Activated T-cell treated with anti-CD3 and anti-CD28 coated beads, Interleukin-2, amount 50 U/mL, for 4 hours (primary cell): ENCODE data around the gene GNA12. TPM values are rescaled to one million over a fixed set of nuclear protein-coding genes. Genes with fewer than 3 reads are reported as not detected.

Source experiments
- ATAC-seq, 2 donors: fragments of 200-7000 bp; cut with Tn5 transposase; one replicate each; pipeline ENCODE4 v1.10.0; 2021
- DNase-seq: peaks from one replicate; pipeline ENCODE4 v3.0.0-alpha.2; 2020
- H3K27me3 Mint-ChIP-seq: one replicate; pipeline ENCODE4 v1.8.0; 2021; ENCODE audit warnings: low read depth, mixed read lengths
- H3K36me3 Mint-ChIP-seq: one replicate; pipeline ENCODE4 v1.8.0; 2022; ENCODE audit warnings: mixed read lengths; ENCODE audit not compliant: insufficient read depth
- H3K4me1 Mint-ChIP-seq: one replicate; pipeline ENCODE4 v1.8.0; 2021; ENCODE audit warnings: low read depth, mixed read lengths
- H3K4me3 Mint-ChIP-seq: one replicate; pipeline ENCODE4 v1.8.0; 2021; ENCODE audit warnings: mild to moderate bottlenecking, moderate library complexity, mixed read lengths
- H3K9me3 Mint-ChIP-seq: one replicate; pipeline ENCODE4 v1.8.0; 2021; ENCODE audit warnings: mixed read lengths
- total RNA-seq, 3 donors: library from RNA; stranded (reverse); gene quantifications; one replicate each; pipeline ENCODE4 v1.2.1, GENCODE V29; 2021

Gene GNA12
- total RNA-seq, 3 donors from 2014 or later, result 23.7 to 25.7 (median 25.0) TPM

GRCh38 chr7:2811476-2812113, 32.5 kb downstream of the GNA12 start:
- no peak for ATAC-seq
- no peak overlapping the region for H3K4me3 Mint-ChIP-seq
- no peak for DNase-seq
- peaks cover 14% of the 10 kb centered on the region for H3K36me3 Mint-ChIP-seq
- H3K4me1 Mint-ChIP-seq, result peaks cover 3% of the 10 kb centered on the region
- no peaks in the 10 kb centered on the region for H3K27me3 Mint-ChIP-seq
- no peaks in the 10 kb centered on the region for H3K9me3 Mint-ChIP-seq

DNA sequence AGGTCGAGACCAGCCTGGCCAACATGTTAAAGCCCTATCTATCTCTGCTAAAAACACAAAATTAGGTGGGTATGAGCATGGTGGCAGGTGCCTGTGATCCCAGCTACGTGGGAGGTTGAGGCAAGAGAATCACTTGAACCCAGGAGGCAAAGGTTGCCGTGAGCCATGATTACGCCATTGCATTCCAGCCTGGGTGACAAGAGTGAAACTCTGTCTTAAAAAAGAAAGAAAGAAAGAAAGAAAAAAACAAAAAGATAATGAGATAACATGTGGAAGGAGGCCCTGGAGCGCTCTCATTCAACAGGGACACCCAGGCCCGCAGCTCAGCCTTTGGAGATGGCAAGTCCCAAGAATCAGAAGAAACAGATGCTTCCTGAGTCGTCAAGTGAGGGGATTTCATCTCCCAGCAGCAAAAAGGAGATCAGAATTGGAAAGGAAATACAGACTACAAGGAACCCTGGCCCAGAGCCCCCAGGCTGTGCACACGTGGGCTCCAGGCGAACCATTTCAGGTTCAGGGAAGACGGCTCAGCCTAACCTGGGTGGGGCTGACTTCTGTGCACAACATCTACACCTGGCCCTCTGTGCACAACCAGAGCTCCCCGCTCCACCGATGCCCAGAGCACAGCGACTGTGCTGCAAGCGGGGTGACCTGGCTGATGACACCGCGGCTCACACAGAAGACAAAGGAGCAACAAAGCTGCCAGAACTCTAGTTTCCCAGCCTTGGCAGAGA, 33.3 kb downstream of the GNA12 start:
- no peak for ATAC-seq

DNA sequence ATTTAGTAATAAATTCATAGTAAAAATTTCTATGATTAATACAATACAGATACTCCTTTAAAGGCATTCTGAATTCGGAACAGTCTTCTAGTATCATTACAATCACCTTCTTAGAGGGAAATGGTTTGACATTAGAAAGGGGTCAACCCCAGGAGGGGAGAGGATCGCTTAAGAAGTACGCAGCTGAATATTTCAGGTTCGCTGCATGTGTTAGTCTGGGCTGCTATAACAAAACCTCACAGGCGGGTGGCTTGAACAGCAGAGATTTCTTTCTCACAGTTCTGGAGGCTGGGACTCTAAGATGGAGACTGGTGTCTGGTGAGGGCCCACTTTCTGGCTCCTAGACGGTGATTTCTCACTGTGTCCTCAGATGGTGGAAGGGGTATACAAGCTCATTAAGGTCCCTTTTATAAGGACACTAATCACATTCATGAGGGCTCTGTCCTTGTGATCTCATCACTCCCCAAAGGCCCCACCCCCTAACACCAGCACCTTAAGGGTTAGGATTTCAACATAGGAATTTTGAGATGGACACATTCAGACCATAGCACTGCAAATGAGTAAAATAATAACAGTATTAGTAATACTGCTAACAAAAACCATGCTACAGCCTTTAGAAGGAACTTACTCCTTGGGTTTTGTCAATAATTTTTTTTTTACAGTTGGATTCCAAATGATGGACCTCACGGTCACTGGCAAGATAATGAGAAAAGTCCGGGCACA, 34.0 kb downstream of the GNA12 start:
- Mint-ChIP-seq H3K36me3 (peaks cover 11% of the 10 kb centered on the region), H3K4me1 (peaks cover 3% of the 10 kb centered on the region), H3K9me3 (no peaks in the 10 kb centered on the region), H3K27me3 (no peaks in the 10 kb centered on the region), H3K4me3 (no peak overlapping the region)
- DNase-seq, result no peak
- ATAC-seq, result no peak

More for the DNA sequence above, 33.3 kb downstream of the GNA12 start:
- H3K4me1 Mint-ChIP-seq, result peaks cover 3% of the 10 kb centered on the region
- DNase-seq, result no peak
- H3K27me3 Mint-ChIP-seq, result no peaks in the 10 kb centered on the region
- H3K4me3 Mint-ChIP-seq, result no peak overlapping the region
- peaks cover 14% of the 10 kb centered on the region for H3K36me3 Mint-ChIP-seq
- no peaks in the 10 kb centered on the region for H3K9me3 Mint-ChIP-seq

GRCh38 chr7:2808891-2809665, 35.0 kb downstream of the GNA12 start:
- Mint-ChIP-seq H3K4me3 (no peak overlapping the region), H3K9me3 (no peaks in the 10 kb centered on the region), H3K4me1 (peaks cover 1% of the 10 kb centered on the region), H3K36me3 (peaks cover 10% of the 10 kb centered on the region), H3K27me3 (no peaks in the 10 kb centered on the region)
- no peak for DNase-seq
- no peak for ATAC-seq

DNA sequence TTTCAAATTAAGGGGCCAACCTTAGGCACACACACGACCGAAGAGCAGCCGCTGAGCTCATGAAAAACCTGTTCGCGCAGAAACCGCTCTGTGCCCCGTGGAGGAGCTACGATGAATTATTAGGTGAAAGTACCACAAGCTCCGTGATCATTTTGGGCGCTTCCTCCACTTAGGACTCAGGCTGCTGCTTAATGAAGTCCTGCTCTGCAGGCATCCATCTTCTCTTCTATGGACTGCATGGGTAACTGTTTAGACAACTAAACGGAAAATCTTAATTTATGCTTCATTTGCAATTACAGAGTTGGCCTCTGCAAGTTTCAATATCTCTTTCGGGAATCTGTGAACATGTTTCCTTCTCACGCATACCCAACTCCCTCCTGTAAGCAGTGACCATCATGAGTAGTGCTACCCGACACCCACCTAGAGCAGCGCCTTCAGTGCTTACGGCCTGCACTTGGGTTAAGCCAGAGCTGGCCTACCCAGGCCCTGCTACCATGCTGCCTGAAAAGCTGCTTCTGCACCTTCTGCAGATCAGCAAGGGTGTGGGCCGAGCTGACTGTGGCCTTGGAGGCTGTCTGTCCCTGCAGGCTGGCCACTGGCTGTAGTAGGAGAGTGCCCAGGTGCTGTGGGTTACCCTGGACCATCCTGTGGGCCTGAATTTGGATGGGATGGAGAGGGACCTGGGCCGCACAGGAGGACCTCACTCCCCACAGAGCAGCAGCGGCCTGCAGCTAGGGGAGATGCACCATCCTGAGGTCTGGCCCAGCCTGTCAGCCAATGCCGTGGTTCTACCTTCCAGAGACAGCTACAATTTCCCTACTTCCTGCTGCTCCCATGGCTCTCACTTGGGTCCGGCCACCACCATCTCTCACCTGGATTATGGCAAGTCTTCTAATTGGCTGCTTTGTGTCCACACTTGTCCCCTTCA, 36.0 kb downstream of the GNA12 start:
- H3K36me3 Mint-ChIP-seq, result peaks cover 5% of the 10 kb centered on the region
- peaks cover 7% of the 10 kb centered on the region for H3K4me1 Mint-ChIP-seq
- H3K27me3 Mint-ChIP-seq, result no peaks in the 10 kb centered on the region
- no peaks in the 10 kb centered on the region for H3K9me3 Mint-ChIP-seq
- DNase-seq (no peak), ATAC-seq (no peak)
- H3K4me3 Mint-ChIP-seq, result no peak overlapping the region

DNA sequence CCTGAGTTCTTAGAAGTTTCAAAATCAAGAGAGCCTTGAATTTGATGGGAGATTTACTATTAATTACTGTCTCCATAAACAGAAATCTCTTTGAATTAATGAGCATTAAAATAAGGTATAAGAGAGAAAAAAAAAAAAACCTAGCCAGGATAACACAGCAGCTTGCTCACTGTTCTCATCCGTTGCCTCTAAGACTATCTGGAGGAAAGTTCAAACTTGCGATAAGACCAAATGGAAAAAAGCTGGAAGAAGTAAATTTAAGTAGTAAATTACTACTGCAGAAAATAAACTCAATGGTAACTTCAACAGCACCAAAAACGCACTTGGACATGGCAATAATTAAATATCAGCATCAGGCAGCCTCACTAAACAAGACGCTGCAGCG, 36.7 kb downstream of the GNA12 start:
- ATAC-seq, result no peak
- H3K9me3 Mint-ChIP-seq, result no peaks in the 10 kb centered on the region
- peaks cover 13% of the 10 kb centered on the region for H3K4me1 Mint-ChIP-seq
- peaks cover 5% of the 10 kb centered on the region for H3K36me3 Mint-ChIP-seq
- no peaks in the 10 kb centered on the region for H3K27me3 Mint-ChIP-seq
- DNase-seq, result no peak
- no peak overlapping the region for H3K4me3 Mint-ChIP-seq

DNA sequence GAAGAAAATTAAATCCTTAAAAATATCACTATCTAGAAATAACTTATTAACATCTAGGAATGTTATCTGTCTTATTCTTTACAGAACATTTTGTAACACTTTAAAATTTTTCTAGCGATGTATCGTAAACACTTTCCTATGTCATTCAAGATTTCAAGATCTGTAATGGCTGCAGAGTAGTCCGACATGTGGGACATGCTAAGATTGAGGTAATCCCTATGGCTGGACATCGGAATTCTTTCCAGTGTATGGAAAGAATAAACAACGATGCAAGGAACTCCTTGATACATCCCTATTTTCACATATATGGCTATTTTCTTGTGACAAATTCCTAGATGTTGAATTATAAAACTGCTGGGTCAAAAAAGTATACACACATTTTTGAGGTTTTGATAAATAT, 37.5 kb downstream of the GNA12 start:
- Mint-ChIP-seq H3K4me1 (peaks cover 20% of the 10 kb centered on the region), H3K9me3 (no peaks in the 10 kb centered on the region), H3K4me3 (no peak overlapping the region), H3K27me3 (no peaks in the 10 kb centered on the region), H3K36me3 (peaks cover 5% of the 10 kb centered on the region)
- DNase-seq, result no peak
- ATAC-seq, result no peak

DNA sequence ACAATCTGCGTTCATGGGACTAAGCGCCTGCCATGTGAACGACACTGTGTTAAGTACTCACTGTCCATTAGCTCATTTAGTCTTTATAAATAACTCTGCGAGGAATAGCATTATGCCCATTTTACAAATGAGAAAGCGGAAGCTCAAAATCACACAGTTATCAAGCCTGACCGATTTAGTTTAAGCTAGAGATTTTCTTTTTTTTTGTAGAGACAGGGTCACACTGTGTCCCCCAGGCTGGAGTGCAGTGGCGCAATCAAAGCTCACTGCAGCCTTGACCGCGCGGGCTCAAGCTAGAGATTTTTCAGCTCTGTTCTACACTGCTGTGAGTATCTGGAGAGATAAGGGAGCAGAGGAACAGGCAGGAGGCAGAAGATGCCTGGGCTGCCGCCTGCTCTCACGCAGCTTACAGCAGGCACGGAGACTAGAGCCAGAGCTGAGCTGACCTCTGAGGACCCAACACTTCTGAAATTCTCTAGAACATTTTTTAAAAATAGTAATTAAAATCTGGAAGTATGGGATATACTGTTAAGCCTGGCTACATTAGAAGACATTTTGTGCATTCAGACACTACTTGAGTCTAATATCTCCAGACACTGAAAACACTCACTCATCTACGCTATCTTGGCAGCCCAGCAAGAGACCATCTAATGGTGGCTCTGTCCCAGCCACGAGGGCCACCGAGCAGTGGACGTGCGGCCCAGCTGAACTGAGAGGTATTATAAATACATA, 38.7 kb downstream of the GNA12 start:
- no peaks in the 10 kb centered on the region for H3K9me3 Mint-ChIP-seq
- no peak for DNase-seq
- H3K27me3 Mint-ChIP-seq, result no peaks in the 10 kb centered on the region
- H3K4me1 Mint-ChIP-seq, result peaks cover 30% of the 10 kb centered on the region
- no peak for ATAC-seq
- H3K4me3 Mint-ChIP-seq, result no peak overlapping the region
- no peaks in the 10 kb centered on the region for H3K36me3 Mint-ChIP-seq

DNA sequence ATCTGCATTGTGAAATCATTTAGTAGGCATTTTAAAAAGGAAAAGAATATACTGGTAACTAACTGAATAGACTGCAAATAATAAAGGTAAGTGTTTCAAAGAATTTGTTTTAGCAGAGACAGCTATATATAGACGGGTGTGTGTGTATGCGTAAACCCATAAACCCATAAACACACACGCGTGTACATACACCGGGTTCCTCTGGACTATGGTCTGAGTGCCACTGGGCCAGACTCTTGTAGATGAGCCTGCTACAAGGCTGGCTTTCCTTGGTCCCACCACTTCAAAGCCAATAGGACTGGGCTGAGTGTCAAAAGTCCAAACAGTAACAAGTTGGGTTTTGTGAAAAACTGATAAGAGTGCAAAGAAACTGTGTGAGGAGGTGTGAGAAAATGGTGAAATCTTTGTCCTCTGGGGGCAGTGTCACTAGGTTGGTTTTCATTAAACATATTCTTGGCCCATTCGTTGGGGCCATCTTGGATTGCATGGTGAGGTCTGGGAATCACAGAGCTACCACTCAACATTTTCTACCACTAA, 39.8 kb downstream of the GNA12 start:
- DNase-seq (no peak), ATAC-seq (no peak)
- H3K4me1 Mint-ChIP-seq, result peaks cover 35% of the 10 kb centered on the region
- no peaks in the 10 kb centered on the region for H3K36me3 Mint-ChIP-seq
- no peaks in the 10 kb centered on the region for H3K27me3 Mint-ChIP-seq
- H3K9me3 Mint-ChIP-seq, result no peaks in the 10 kb centered on the region
- H3K4me3 Mint-ChIP-seq, result no peak overlapping the region

DNA sequence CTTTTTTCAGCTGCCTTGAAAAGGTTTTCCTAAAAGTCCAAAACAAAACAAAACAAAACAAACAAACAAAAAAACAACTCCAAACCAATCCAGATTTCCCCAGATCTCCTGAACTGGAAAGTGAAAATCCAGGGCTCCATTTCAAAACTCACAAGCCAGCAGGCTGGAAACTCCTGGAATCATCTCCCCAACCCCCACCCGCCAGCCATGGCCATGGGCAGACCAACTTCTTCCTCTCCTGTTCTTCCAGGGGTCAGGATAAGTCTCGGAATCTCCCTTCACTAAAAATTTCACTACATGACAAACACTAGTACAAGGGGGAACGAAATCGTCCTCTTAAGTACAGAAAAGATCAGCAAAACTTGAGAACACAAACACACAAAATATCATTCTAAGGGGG, 40.4 kb downstream of the GNA12 start:
- no peak overlapping the region for H3K4me3 Mint-ChIP-seq
- H3K27me3 Mint-ChIP-seq, result no peaks in the 10 kb centered on the region
- DNase-seq (no peak), ATAC-seq (no peak)
- H3K9me3 Mint-ChIP-seq, result no peaks in the 10 kb centered on the region
- no peaks in the 10 kb centered on the region for H3K36me3 Mint-ChIP-seq
- H3K4me1 Mint-ChIP-seq, result peaks cover 38% of the 10 kb centered on the region

GRCh38 chr7:2803342-2803692, 40.8 kb downstream of the GNA12 start:
- Mint-ChIP-seq H3K4me1 (peaks cover 38% of the 10 kb centered on the region), H3K4me3 (no peak overlapping the region), H3K27me3 (no peaks in the 10 kb centered on the region), H3K9me3 (no peaks in the 10 kb centered on the region), H3K36me3 (no peaks in the 10 kb centered on the region)
- ATAC-seq (no peak), DNase-seq (no peak)

DNA sequence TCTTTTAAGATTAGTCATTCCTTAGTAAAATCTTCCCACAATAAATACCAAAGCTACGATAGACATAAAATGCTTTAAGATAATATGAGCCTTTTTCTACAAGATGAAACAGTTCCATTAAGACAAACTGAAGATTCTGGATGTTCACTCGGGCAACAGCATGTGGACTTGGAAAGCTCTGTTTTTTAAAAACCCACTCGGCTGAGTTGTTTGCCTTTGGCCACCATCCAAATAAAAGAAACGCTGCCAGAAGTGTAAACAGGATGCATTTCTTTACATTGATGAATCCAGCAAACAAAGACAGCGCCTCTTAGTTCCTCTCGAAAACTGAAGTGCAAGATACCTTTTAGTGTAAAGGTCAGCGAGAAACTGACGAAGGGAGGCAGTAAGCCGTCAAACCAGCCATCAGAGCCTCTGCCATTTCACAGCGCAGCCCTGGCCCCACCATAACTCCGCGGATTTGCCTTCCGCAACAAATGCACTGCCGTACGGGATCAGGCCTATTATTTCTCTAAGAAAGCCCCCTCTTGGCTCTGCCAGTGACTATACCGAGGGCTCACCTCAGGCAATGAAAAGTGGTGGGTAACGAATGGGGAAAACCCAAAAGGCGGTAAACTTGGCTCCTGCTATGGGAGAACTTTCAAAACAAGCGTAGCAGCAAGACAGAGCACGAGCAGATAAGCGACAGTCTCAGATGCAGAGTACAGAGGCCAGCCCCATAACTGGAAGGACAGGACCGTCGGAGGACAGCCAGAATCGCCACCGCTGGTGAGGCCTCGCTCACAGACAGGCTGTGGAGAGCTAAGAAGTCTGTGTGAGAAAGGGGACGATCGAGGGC, 41.4 kb downstream of the GNA12 start:
- ATAC-seq (no peak), DNase-seq (no peak)
- H3K4me1 Mint-ChIP-seq, result peaks cover 39% of the 10 kb centered on the region
- no peaks in the 10 kb centered on the region for H3K27me3 Mint-ChIP-seq
- no peaks in the 10 kb centered on the region for H3K9me3 Mint-ChIP-seq
- no peaks in the 10 kb centered on the region for H3K36me3 Mint-ChIP-seq
- no peak overlapping the region for H3K4me3 Mint-ChIP-seq
